Body of pancreas (tissue), 4 donors: ENCODE data around the gene FAM162A.

Experiments
- POLR2A ChIP-seq, 3 donors: fragments of 450-650 bp; IDR thresholded peaks; one replicate each; pipeline ENCODE4 v1.6.1; 2016; ENCODE audit warnings: antibody characterized with exemption in 3 of 3, mild to moderate bottlenecking in 2 of 3
- TF ChIP-seq, protein P1 (sequence below), 7 experiments: fragments of 450-650 bp in 4 of 7; fragments of 200-600 bp in 3 of 7; sonication (generic) in 3 of 7; IDR thresholded peaks; one replicate each; pipeline ENCODE4 v1.5.1; 2016 to 2019; ENCODE audit warnings: antibody characterized with exemption in 7 of 7

- no peak for TF ChIP-seq POLR2A (IDR thresholded peaks at IDR 0.05)
- TF ChIP-seq, protein P1, sequence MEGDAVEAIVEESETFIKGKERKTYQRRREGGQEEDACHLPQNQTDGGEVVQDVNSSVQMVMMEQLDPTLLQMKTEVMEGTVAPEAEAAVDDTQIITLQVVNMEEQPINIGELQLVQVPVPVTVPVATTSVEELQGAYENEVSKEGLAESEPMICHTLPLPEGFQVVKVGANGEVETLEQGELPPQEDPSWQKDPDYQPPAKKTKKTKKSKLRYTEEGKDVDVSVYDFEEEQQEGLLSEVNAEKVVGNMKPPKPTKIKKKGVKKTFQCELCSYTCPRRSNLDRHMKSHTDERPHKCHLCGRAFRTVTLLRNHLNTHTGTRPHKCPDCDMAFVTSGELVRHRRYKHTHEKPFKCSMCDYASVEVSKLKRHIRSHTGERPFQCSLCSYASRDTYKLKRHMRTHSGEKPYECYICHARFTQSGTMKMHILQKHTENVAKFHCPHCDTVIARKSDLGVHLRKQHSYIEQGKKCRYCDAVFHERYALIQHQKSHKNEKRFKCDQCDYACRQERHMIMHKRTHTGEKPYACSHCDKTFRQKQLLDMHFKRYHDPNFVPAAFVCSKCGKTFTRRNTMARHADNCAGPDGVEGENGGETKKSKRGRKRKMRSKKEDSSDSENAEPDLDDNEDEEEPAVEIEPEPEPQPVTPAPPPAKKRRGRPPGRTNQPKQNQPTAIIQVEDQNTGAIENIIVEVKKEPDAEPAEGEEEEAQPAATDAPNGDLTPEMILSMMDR (IDR thresholded peaks at IDR 0.05), result no peak
These were observed 5.2 kb downstream of the FAM162A start for GRCh38 chr3:122389197-122389596.
